ENCODE measurements around the gene ZNF550.
"Not testable (repeated sequence)": the region's sequence is repeated elsewhere in the genome, so short reads cannot be mapped to it uniquely, and the experiment has no call there.

ZNF550 gene

GRCh38 chr19:57527136-57527881 is 32.4 kb downstream of the ZNF550 start, which contains the start of gene ZNF549:
ZNF549 (plus strand) TSS chr19:57527356; CDS start chr19:57527574, 218 bp downstream.
- peak; percentile 79 for DNase-seq

- not testable (repeated sequence) for DNase-seq
These were observed 41.6 kb downstream of the ZNF550 start for GRCh38 chr19:57518021-57518420.

- no peak for DNase-seq
These were observed 44.4 kb downstream of the ZNF550 start for GRCh38 chr19:57515255-57515654.

GRCh38 chr19:57512845-57513244 is 46.8 kb downstream of the ZNF550 start:
- DNase-seq, result no peak

GRCh38 chr19:57511484-57511883 is 48.2 kb downstream of the ZNF550 start:
- DNase-seq, result no peak

- DNase-seq, result no peak
These were observed 53.5 kb downstream of the ZNF550 start for GRCh38 chr19:57506163-57506562.

GRCh38 chr19:57500400-57500799 is 59.3 kb downstream of the ZNF550 start:
- not testable (repeated sequence) for DNase-seq

- peak; percentile 89 to 93 for DNase-seq
These were observed 59.8 kb downstream of the ZNF550 start, which contains the start of gene ZNF773 for GRCh38 chr19:57499680-57500395. ZNF773 (plus strand) TSS chr19:57499938; CDS start chr19:57500081, 143 bp downstream.

GRCh38 chr19:57499332-57499679 is 60.4 kb downstream of the ZNF550 start:
- not testable (repeated sequence) for DNase-seq

- not testable (repeated sequence) for DNase-seq
These were observed 71.4 kb downstream of the ZNF550 start for GRCh38 chr19:57488299-57488644.

- peak; percentile 84 to 87 for DNase-seq
These were observed 72.0 kb downstream of the ZNF550 start, which contains the start of gene ZNF419 for GRCh38 chr19:57487477-57488298. ZNF419 (plus strand) TSS chr19:57487750; CDS start chr19:57487951, 201 bp downstream.
